ENCODE measurements around the gene DCAF8L2. TPM values are rescaled to one million over a fixed set of nuclear protein-coding genes. Genes with fewer than 3 reads are reported as not detected.

The DCAF8L2 gene
- total RNA-seq = 0.10 and 0.33 TPM in 2 replicates

GRCh38 chrX:27590044-27590443 is at the start of gene DCAF8L2:
TSS of gene DCAF8L2 (plus strand) at chrX:27590344. CDS start at chrX:27746896, 156,552 bp downstream.

Other genes starting within 250 kb of the DCAF8L2 start
- not detected in 2 replicates for gene PPP4R3C, start 127.0 kb upstream of the DCAF8L2 start, total RNA-seq
- gene MAGEB10, start 217.6 kb downstream of the DCAF8L2 start, total RNA-seq = not detected in 2 replicates

Data from vein endothelial cell (primary cell).